Left hindlimb (tissue), 1 donor: ENCODE measurements around the gene PLPP4.

Experiments used
- DNase-seq: peaks from one replicate; pipeline ENCODE4 v3.0.0-alpha.2; 2018

PLPP4 gene

GRCh38 chr10:120580918-120581895 is 124.2 kb downstream of the PLPP4 start:
- no peak for DNase-seq

- DNase-seq, result no peak
Observed at GRCh38 chr10:120582753-120583152, 125.7 kb downstream of the PLPP4 start.

DNA sequence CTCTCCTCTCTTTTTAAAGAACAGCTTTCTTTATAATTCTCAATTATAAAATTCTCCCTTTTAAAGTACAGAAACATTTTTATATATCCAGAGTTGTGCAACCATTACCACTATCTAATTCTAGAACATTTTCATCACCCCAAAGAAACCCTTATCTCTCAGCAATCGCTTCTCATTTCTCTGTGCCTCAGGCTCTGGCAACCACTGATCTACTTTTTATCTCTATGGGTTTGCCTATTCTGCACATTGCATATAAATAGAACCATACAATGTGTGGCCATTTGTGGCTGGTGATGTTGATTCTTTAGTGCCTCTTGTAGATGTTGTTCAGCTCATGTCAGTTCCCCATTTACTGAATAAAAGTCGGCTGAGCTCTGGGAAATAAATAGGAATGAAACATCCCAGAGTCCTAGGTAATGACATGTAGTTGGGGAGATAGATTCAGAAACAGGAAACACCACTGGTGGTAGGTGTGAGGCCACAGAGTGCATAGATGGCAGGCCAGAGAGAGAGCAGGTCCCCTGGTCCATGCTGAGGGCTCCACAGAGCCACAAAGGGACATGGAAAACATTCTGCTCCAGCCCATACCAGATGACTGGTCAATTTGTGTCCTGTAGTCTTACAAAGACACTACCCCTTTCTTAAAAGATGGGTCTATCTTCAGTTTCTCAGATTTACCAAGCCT is 126.5 kb downstream of the PLPP4 start:
- no peak for DNase-seq

- no peak for DNase-seq
Observed at GRCh38 chr10:120584786-120585185, 127.8 kb downstream of the PLPP4 start.

DNA sequence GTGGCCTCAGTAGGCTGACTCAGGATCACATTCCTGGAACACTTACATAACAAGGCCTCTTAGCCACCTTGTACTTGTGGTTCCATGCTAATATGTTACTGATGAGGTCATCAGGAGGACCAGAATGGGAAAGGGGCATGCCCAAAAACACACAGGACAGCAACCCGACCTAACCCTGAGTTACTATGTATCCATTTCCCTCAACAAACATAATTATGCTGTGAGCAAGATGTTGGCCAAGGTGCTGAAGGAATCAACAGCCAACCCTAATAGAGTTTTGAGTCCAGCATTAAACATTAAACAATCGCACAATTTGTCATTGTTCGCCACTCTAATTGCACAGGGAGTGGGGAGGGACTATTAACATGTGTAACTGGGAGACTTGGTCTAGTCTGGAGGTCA is 129.4 kb downstream of the PLPP4 start:
- no peak for DNase-seq

- no peak for DNase-seq
Observed at GRCh38 chr10:120587061-120587460, 130.0 kb downstream of the PLPP4 start.

- DNase-seq, result no peak
Observed at GRCh38 chr10:120588311-120588710, 131.3 kb downstream of the PLPP4 start.

GRCh38 chr10:120593693-120594092 is 136.7 kb downstream of the PLPP4 start:
- no peak for DNase-seq

DNA sequence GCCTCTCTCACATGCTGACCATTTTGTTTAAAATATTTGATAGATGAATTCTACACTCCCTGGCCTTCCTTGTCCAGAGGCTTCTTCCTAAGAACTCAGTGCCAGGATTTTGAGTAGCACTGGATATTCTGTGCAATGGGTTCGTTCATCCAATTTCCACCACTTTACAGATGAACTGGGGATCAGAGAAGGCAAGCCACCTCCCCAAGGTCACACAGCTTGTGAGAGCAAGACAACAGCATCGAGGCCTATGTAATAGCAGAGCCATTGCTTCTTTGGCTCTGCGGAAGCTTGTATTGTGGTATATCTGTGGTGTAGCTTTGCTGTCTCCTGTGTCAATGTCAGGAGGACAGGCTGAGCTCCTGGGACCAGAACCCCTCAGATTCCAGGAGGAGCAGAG is 140.9 kb downstream of the PLPP4 start:
- no peak for DNase-seq

DNA sequence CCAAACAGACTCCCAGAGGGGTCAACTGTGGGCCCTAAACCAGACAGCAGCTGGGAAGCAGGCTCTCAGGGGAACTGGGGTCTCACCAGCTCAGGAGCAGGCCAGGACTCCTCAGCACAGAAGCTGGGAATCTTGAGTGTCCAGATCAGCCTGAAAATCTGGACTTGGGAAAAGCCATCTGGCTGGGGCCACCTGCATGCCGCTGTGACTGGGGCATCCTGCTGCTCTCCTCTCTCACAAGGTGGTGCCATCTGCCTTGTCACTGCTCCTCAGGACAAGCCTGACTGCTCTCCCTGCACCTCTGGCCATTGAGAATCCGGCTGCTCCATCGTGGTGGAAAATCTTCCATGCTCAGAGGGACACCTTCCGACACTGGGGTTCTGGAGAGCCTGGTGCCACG is 141.4 kb downstream of the PLPP4 start:
- DNase-seq, result no peak

- DNase-seq, result no peak
Observed at GRCh38 chr10:120599200-120599724, 142.2 kb downstream of the PLPP4 start.

DNA sequence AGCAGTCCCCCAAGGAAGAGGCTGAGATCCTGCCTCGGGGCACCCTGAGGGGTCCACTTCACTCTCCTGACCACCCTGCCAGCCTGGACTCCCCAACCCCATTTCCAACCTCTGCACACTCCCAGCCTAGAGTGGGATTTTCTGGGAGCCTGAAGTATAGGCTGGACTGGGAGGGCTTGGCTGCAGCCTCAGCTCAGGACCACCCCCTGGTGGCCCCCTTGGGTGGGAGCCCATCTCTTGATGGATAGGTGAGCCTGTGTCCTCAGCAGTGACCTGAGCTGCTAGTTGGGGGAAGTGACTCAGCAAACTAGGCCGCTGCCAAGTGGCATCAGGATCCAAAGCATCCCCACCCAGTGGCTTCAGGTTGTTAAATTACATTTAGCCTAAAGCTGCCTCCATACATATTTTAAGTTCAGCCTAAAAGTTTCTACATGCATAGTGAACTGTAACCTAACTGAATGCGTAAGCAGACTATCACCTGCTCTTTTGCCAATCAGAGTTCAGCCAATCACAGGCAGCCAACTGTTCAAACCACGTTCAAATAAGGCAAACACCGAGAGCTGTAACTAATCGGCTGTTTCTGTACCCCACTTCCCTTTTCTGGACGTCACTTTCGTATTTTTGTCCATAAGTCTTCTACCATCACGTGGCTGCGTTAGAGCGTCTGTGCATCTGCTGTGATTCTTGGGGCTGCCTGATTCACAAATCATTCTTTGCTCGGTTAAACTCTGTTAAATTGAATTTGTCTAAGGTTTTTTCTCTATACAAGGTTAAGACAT is 144.0 kb downstream of the PLPP4 start:
- no peak for DNase-seq

DNA sequence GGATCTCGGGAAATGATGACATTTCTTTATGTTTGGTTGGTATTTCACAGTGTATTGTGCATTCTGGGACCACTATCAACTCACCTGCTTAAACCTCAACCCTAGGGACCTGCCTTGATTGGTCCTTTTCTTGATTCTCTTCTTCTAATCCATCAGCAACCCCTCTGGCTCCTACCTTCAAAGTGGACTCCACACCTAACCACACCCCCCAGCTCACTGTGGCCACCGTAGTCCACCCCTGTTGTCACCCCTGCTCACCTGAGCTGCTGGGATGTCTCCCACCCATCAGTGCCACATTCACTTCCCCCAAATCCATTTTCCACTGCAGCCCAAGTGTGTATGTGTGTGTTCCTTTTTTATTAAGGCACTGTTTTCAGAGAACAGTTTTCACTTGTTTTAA is 145.0 kb downstream of the PLPP4 start:
- DNase-seq, result no peak

- DNase-seq, result no peak
Observed at GRCh38 chr10:120605410-120605809, 148.4 kb downstream of the PLPP4 start.

- DNase-seq, result no peak
Observed at GRCh38 chr10:120606051-120606764, 149.2 kb downstream of the PLPP4 start.

DNA sequence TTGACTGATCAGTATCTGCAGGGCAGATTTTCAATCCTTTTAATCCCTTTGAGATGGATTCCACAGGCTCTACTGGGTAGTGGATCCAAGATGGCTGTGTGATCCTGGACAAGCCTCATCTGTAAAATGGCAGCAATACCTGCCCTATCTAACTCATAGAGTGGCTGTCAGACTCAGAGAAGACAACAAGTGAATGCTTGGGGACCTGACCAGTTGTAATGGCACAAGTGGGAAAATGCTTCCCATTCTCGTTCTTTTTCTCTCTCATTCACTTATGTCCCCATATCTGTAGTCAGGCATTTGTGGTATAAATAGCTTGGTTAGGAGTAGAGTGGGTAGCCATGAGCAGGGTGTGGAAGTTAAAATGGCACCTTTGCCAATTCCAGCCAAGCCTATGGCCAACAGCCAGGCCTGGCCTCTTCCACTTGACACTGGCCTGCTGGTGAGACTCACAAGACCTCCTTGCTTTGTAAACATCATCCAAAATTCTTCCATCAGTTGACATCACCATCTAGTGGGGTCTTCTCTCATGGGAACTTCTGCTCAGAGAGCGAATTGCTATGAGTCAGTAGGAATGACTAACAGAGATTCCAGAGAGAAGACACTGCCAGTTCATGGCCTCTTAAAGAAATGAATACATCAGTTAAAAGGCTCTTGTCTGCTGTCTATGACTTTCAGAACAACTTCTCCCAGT is 150.1 kb downstream of the PLPP4 start:
- no peak for DNase-seq

DNA sequence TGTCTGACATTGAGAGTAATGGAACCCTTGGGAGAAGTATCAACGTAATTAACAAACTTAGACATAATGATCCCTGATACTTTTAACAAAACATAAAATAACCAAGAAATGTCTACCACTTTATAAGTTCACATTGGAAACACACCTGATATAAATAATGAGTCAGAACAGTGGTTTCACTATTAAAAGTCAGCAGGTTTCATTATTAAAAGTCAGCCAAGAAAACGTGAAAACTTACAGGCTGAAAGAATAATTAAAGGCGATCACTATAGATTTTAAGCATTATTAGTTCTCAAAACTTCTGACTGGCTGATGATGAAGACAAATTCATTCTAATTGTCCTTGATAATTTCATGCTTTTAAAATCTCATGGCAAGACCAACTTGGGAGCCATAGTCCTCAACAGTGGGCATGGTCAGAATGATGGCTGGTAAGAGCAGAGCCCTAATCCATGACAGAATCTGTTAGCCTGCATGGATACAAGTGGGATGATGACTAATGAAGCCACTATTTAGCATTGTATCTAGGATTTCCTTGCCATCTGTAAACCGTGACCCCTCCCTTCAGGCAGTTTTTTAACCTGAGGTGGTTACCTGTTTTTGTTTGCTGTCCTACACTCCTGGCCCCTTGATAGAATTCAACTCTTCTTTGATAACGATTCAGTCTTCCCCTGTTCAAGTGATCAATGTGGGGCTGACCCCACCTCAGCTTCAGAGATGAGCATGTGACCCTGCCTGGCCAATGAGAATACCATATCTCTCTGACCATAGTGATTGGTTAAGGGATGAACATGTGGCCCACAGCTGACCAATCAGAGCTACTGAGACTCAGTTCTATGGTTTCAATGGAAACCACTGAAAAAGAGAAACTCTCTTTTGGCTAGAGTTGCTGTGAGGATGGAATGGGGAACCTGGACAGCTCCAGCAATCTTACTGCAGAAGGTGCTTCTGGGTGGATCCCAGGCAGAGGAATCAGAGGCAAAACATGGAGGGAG is 151.0 kb downstream of the PLPP4 start:
- no peak for DNase-seq

DNA sequence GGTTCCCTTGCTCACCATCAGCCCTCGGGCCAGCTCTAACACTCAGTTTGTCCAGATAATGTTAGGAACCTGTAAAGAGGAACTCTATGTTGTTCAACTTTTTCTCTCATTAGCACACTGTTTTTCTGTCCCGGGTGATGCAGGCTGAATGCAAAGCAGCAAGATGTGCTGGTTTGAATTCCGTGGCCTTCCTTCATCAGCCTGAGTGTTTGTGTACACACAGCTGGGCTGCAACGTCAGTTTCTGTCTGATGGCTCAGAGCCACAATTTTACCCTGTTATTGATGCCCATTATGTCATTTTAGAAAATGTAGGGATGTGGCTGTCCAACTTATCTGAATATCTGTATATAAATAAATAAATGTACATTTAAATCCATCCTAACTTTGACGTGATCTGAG is 152.0 kb downstream of the PLPP4 start:
- DNase-seq, result no peak

GRCh38 chr10:120610791-120611190 is 153.8 kb downstream of the PLPP4 start:
- no peak for DNase-seq

DNA sequence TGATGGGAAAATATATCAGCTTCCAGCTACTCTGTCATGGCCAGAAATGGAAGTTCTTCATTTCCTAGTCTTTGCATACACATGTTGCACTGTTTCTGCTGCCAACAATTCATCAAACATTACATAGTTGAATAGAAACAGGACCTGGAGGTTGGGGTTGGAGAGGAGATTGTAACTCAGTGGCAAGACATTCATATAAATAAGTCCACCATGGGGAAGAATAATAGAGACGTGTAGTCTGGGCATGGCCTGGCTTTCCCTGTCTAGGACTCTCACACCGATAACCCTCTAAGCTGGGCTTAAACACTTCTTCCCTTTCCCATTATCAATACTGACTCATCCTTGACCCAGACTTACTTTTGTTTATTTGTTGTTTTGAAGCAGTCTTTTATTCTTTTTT is 155.7 kb downstream of the PLPP4 start:
- no peak for DNase-seq
